SK-N-SH (cell line): ENCODE results near the gene ITIH5. TPM values are rescaled to one million over a fixed set of nuclear protein-coding genes. Genes with fewer than 3 reads are reported as not detected.
"Not testable (repeated sequence)": the region's sequence is repeated elsewhere in the genome, so short reads cannot be mapped to it uniquely, and the experiment has no call there.

Experiments
- CTCF ChIA-PET: fragments of 300-600, 350-600 bp; formaldehyde crosslinking; extraction: SDS; loops from one replicate; lab custom pipeline; 2021; lab: Yijun Ruan, JAX
- POLR2A ChIA-PET: fragments of 350-600 bp; sonication (Branson Sonifier 250); formaldehyde crosslinking; extraction: SDS; loops from one replicate; lab custom pipeline; 2020; ENCODE audit warnings: antibody characterized with exemption, inconsistent platforms; lab: Yijun Ruan, JAX
- DNase-seq: peaks from one replicate; pipeline ENCODE4 v3.0.0; 2012
- H2AFZ ChIP-seq: fragments of 200-600 bp; sonication (generic); 2 replicates; pipeline ENCODE4 v1.8.1; 2016; ENCODE audit warnings: antibody characterized with exemption, mild to moderate bottlenecking, low read depth
- H3F3A ChIP-seq: fragments of 200-600 bp; sonication (generic); replicated peaks from 2 replicates; pipeline ENCODE3; 2016; ENCODE audit warnings: antibody characterized with exemption, mild to moderate bottlenecking; ENCODE audit not compliant: insufficient read depth
- H3K27ac ChIP-seq, 2 experiments: fragments of 200-500 bp in 1 of 2; fragments of 200-600 bp in 1 of 2; sonication (Bioruptor generic) in 1 of 2; sonication (generic), shearing (Covaris generic) in 1 of 2; 2 replicates each; pipeline versions ENCODE4 v1.5.1 to v1.6.1; 2014 to 2016; ENCODE audit warnings: low read depth in 2 of 2, inconsistent platforms in 1 of 2, low read length in 1 of 2, mild to moderate bottlenecking in 1 of 2, mixed read lengths in 1 of 2
- H3K27me3 ChIP-seq: fragments of 200-600 bp; sonication (generic), shearing (Covaris generic); 2 replicates; pipeline ENCODE4 v1.6.1; 2016; ENCODE audit warnings: mixed run types; ENCODE audit not compliant: insufficient read depth
- H3K36me3 ChIP-seq, 2 experiments: fragments of 200-500 bp in 1 of 2; fragments of 200-600 bp in 1 of 2; sonication (Bioruptor generic) in 1 of 2; sonication (generic) in 1 of 2; replicated peaks in 1 of 2; 2 replicates each; pipeline versions ENCODE3 to v1.5.1; 2014 to 2016; ENCODE audit warnings: low read length in 1 of 2, mild to moderate bottlenecking in 1 of 2; ENCODE audit not compliant: insufficient read depth in 2 of 2, control insufficient read depth in 1 of 2
- H3K4me1 ChIP-seq, 2 experiments: fragments of 200-500 bp in 1 of 2; fragments of 200-600 bp in 1 of 2; sonication (Bioruptor generic) in 1 of 2; sonication (generic), shearing (Covaris generic) in 1 of 2; 2 replicates each; pipeline versions ENCODE4 v1.5.1 to v1.6.1; 2014 to 2016; ENCODE audit warnings: low read depth in 1 of 2, low read length in 1 of 2, mixed run types in 1 of 2; ENCODE audit not compliant: insufficient read depth in 2 of 2, control insufficient read depth in 1 of 2
- H3K4me2 ChIP-seq: fragments of 200-600 bp; sonication (generic), shearing (Covaris generic); 2 replicates; pipeline ENCODE4 v1.6.1; 2017; ENCODE audit warnings: mixed run types
- H3K4me3 ChIP-seq, 2 experiments: fragments of 200-500 bp in 1 of 2; fragments of 200-600 bp in 1 of 2; sonication (Bioruptor generic) in 1 of 2; sonication (generic), shearing (Covaris generic) in 1 of 2; 2 replicates each; pipeline versions ENCODE4 v1.5.1 to v1.8.1; 2014 to 2016; ENCODE audit warnings: low read depth in 2 of 2, inconsistent platforms in 1 of 2, low read length in 1 of 2, mild to moderate bottlenecking in 1 of 2, mixed read lengths in 1 of 2, moderate library complexity in 1 of 2
- H3K79me2 ChIP-seq: fragments of 200-600 bp; sonication (generic); 2 replicates; pipeline ENCODE4 v1.8.1; 2017; ENCODE audit warnings: mild to moderate bottlenecking; ENCODE audit not compliant: insufficient read depth
- H3K9ac ChIP-seq: fragments of 200-600 bp; sonication (generic); 2 replicates; pipeline ENCODE4 v1.6.1; 2017; ENCODE audit warnings: mixed run types
- H3K9me2 ChIP-seq: fragments of 200-600 bp; sonication (generic); 2 replicates; pipeline ENCODE4 v1.6.1; 2017; ENCODE audit warnings: mixed run types
- H3K9me3 ChIP-seq: fragments of 200-600 bp; sonication (generic); 2 replicates; pipeline ENCODE4 v1.6.1; 2017; ENCODE audit warnings: mixed run types, mild to moderate bottlenecking, moderate library complexity
- H4K20me1 ChIP-seq: fragments of 200-600 bp; sonication (generic); 2 replicates; pipeline ENCODE4 v1.6.1; 2017; ENCODE audit warnings: mild to moderate bottlenecking, mixed run types; ENCODE audit not compliant: insufficient read depth
- CHD2 ChIP-seq: fragments of 150-350 bp; IDR thresholded peaks from 2 replicates; pipeline ENCODE4 v1.6.1; 2018; ENCODE audit warnings: low read length; ENCODE audit not compliant: partially characterized antibody
- ELF1 ChIP-seq: IDR thresholded peaks from 2 replicates; pipeline ENCODE4 v1.4.0; 2012
- EZH2phosphoT487 ChIP-seq: fragments of 200-600 bp; sonication (generic); IDR thresholded peaks from 2 replicates; pipeline ENCODE4 v1.6.1; 2017; ENCODE audit warnings: low read depth, mixed run types, mild to moderate bottlenecking, antibody characterized with exemption, moderate library complexity, borderline replicate concordance
- FOSL2 ChIP-seq: IDR thresholded peaks from 2 replicates; pipeline ENCODE4 v1.4.0; 2012; ENCODE audit warnings: low read depth, mild to moderate bottlenecking, moderate library complexity, borderline replicate concordance
- GABPA ChIP-seq: IDR thresholded peaks from 2 replicates; pipeline ENCODE4 v1.4.0; 2012; ENCODE audit warnings: low read depth, mild to moderate bottlenecking
- GATA2 ChIP-seq: sonication (generic); formaldehyde crosslinking; IDR thresholded peaks from 2 replicates; pipeline ENCODE4 v1.5.0; 2020; ENCODE audit warnings: mild to moderate bottlenecking, missing genetic modification reagents
- NFIC ChIP-seq: IDR thresholded peaks from 2 replicates; pipeline ENCODE4 v1.4.0; 2012; ENCODE audit warnings: borderline replicate concordance
- RAD21 ChIP-seq: IDR thresholded peaks from 2 replicates; pipeline ENCODE4 v1.6.1; 2012; ENCODE audit warnings: mild to moderate bottlenecking, low read length
- RCOR1 ChIP-seq: fragments of 150-350 bp; IDR thresholded peaks from 2 replicates; pipeline ENCODE4 v1.6.1; 2017; ENCODE audit warnings: antibody characterized with exemption, low read length
- RXRA ChIP-seq: IDR thresholded peaks from 2 replicates; pipeline ENCODE4 v1.4.0; 2012; ENCODE audit warnings: low read depth, mild to moderate bottlenecking, borderline replicate concordance
- SMC3 ChIP-seq: IDR thresholded peaks from 2 replicates; pipeline ENCODE4 v1.6.1; 2012; ENCODE audit warnings: low read depth, low read length, improper control_type of control experiment
- TAF1 ChIP-seq: IDR thresholded peaks from 2 replicates; pipeline ENCODE4 v1.6.1; 2012; ENCODE audit warnings: low read depth, mild to moderate bottlenecking, low read length, moderate library complexity, borderline replicate concordance
- TCF12 ChIP-seq: IDR thresholded peaks from 2 replicates; pipeline ENCODE4 v1.4.0; 2012
- USF2 ChIP-seq: fragments of 150-350 bp; IDR thresholded peaks from 2 replicates; pipeline ENCODE4 v1.6.1; 2017; ENCODE audit warnings: antibody characterized with exemption, low read length, low read depth, borderline replicate concordance
- YY1 ChIP-seq: IDR thresholded peaks from 2 replicates; pipeline ENCODE4 v1.4.0; 2012; ENCODE audit warnings: low read depth, mild to moderate bottlenecking
- WGBS: methylation state at CpG from one replicate; pipeline ENCODE4 v1.1.6; 2017; ENCODE audit warnings: low lambda C conversion rate; 5-methylcytosine and 5-hydroxymethylcytosine counted together
- polyA plus RNA-seq, 3 experiments: library from polyadenylated mRNA; depleted of rRNA; stranded (reverse); fragments of >200 nt; gene quantifications; 2 replicates each; pipeline ENCODE4 v1.2.3, GENCODE V29; 2012
- TF ChIP-seq, protein P1 (sequence below): fragments of 150-350 bp; IDR thresholded peaks from 2 replicates; pipeline ENCODE4 v1.6.1; 2016; ENCODE audit warnings: mild to moderate bottlenecking, low read depth, low read length
- TF ChIP-seq, protein P2 (sequence below): IDR thresholded peaks from 2 replicates; pipeline ENCODE4 v1.4.0; 2012; ENCODE audit warnings: low read depth, borderline replicate concordance

The ITIH5 gene
- polyA plus RNA-seq, 1 of the 3 experiments (the other 2 are of a cell fraction): 0.07 TPM

DNA sequence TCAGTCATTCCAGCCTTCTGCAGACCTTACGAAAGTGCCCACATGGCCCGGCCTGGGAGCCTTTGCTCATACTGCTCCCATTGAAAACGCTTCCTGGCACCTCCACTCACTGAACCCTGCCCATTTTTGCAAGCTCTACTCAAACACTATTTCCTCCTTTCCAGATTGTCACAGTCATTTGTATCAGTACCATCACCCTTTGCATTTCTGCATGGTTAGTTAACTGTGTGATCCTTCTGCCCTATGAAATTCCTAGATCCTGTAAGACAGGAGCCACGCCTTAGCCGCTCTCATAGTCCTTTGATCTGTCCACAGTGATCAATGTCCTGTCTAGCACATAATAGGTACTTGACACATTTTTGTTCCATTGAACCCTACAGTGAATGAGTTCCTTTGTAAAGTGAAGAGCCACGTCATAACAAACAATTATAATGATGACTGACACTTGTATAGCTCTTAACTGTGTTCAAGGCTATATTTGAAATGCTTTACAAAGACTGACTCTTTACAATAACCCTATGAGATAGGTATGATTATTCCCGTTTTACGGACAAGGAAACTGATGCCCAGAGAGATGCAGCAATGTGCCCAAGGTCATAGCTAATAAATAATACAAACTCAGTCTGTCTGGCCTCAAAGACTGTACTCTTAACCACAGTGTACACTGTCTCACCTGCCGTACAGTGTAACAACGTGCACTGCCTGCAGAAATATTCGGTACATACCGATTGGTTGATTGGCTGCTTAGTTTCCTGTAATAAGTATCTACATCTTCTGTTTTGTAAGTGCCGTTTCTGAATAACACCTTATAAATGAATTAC lies 19.8 kb upstream of the ITIH5 start (continued):
- TF ChIP-seq, protein P1, sequence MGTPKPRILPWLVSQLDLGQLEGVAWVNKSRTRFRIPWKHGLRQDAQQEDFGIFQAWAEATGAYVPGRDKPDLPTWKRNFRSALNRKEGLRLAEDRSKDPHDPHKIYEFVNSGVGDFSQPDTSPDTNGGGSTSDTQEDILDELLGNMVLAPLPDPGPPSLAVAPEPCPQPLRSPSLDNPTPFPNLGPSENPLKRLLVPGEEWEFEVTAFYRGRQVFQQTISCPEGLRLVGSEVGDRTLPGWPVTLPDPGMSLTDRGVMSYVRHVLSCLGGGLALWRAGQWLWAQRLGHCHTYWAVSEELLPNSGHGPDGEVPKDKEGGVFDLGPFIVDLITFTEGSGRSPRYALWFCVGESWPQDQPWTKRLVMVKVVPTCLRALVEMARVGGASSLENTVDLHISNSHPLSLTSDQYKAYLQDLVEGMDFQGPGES: no peak
- TF ChIP-seq, all 33 proteins: peak for 0

- H3K9ac ChIP-seq, H3K27me3 ChIP-seq, H2AFZ ChIP-seq, DNase-seq, H3K36me3 ChIP-seq, H3K27ac ChIP-seq, H4K20me1 ChIP-seq, H3K9me3 ChIP-seq, H3K9me2 ChIP-seq, H3K79me2 ChIP-seq, H3F3A ChIP-seq, POLR2A ChIA-PET, H3K4me1 ChIP-seq, H3K4me3 ChIP-seq, H3K4me2 ChIP-seq: not testable (repeated sequence)
- CTCF ChIA-PET: interaction anchor here (1.5 kb wide), 1 partner anchor 154 kb away, joined by 3 read pairs; no protein-coding TSS in a partner anchor
- 24% methylated on average over 5 of the region's 5 CpGs for WGBS
Observed at GRCh38 chr10:7680078-7680477, 13.3 kb upstream of the ITIH5 start.

DNA sequence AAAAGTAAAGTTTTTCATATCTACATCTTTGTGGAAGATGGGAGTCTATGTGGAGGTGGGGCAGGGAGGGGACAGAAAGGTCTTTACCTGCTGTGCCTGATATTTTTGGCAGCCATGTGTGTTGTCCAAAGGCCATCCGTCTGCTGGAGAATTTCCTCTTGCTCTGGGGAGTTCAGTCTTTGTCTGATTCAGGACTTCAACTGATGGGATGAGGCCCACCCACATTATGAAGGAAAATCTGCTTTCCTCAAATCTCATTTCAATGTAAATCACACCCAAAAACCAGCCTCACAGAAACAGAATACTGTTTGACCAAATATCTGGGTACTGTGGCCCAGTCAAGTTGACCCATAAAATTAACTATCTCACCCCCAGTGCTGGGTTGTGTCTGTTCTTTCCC lies 12.5 kb upstream of the ITIH5 start:
- Histone ChIP-seq H3K9ac (no peak overlapping the region), H3K79me2 (no peaks in the 10 kb centered on the region), H3K27me3 (no peaks in the 10 kb centered on the region), H3F3A (no peaks in the 10 kb centered on the region), H2AFZ (no peak overlapping the region), H3K27ac (no peak overlapping the region), H3K4me1 (no peaks in the 10 kb centered on the region), H3K36me3 (no peaks in the 10 kb centered on the region), H3K9me3 (no peaks in the 10 kb centered on the region), H4K20me1 (no peaks in the 10 kb centered on the region), H3K9me2 (no peaks in the 10 kb centered on the region), H3K4me2 (no peak overlapping the region), H3K4me3 (no peak overlapping the region)
- CTCF ChIA-PET: no interaction called here
- POLR2A ChIA-PET: no interaction called here
- TF ChIP-seq FOSL2: no peak
- TF ChIP-seq RCOR1: no peak
- TF ChIP-seq, protein P1: no peak
- TF ChIP-seq, protein P2, sequence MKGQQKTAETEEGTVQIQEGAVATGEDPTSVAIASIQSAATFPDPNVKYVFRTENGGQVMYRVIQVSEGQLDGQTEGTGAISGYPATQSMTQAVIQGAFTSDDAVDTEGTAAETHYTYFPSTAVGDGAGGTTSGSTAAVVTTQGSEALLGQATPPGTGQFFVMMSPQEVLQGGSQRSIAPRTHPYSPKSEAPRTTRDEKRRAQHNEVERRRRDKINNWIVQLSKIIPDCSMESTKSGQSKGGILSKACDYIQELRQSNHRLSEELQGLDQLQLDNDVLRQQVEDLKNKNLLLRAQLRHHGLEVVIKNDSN: no peak
- TF ChIP-seq GABPA: no peak
- no peak for TF ChIP-seq ELF1
- TF ChIP-seq YY1: no peak
- no peak for TF ChIP-seq TAF1
- TF ChIP-seq EZH2phosphoT487: no peak
- TF ChIP-seq RXRA: no peak
- no peak for TF ChIP-seq RAD21
- TF ChIP-seq SMC3: no peak
- TF ChIP-seq TCF12: no peak
- TF ChIP-seq NFIC: no peak
- no peak for TF ChIP-seq GATA2 (CRISPR knock-in tag)
- TF ChIP-seq USF2: no peak
- TF ChIP-seq CHD2: no peak
- 41% methylated on average over 1 of the region's 1 CpG for WGBS
- DNase-seq: no peak
